DMS114 treated with DMSO at 0.1 percent for 48 hours (cell line): ENCODE results near the gene SLC25A47.
"Not testable (repeated sequence)": the region's sequence is repeated elsewhere in the genome, so short reads cannot be mapped to it uniquely, and the experiment has no call there.

Experiments
- DNase-seq: peaks from one replicate; lab custom pipeline; 2025; ENCODE audit not compliant: unreplicated experiment; lab: John Stamatoyannopoulos, UW

The SLC25A47 gene

DNA sequence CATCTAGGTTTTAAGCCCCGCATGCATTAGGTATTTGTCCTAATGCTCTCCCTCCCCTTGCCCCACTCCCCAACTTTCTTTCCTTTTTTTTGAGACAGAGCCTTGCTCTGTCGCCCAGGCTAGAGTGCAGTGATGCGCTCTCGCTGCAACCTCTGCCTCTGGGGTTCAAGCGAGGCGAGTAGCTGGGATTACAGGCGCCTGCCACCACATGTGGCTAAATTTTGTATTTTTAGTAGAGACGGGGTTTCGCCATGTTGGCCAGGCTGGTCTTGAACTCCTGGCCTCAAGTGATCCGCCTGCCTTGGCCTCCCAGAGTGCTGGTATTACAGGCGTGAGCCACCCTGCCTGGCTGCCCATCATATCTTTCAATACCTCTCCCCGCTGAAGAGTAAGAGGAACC is 19.7 kb downstream of the SLC25A47 start:
- not testable (repeated sequence) for DNase-seq

DNA sequence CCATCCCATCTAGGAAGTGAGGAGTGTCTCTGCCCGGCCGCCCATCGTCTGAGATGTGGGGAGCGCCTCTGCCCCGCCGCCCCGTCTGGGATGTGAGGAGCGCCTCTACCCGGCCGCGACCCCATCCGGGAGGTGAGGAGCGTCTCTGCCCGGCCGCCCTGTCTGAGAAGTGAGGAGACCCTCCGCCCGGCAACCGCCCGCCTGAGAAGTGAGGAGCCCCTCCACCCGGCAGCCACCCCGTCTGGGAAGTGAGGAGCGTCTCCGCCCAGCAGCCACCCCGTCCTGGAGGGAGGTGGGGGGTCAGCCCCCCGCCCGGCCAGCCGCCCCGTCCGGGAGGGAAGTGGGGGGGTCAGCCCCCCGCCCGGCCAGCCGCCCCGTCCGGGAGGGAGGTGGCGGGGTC is 21.5 kb downstream of the SLC25A47 start:
- DNase-seq, result not testable (repeated sequence)

DNA sequence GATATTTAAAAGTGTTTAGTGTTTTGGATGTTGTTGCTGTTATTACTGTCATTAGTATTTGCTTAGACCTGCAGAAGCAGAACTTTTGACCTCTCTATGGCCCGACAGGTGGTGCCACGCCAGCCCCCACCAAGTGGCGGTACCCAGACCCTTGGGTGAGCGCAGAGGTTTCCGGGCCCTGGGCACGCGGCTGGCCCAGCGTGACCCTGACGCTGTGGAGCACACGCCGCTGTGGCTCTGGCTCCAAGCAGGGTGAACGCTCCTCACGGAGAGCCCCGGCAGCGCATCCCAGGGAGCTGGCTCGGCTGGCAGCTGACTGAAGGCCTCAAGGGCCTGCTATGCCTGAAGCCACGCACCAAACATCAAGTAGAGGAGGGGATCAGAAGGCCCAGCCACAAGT is 22.6 kb downstream of the SLC25A47 start:
- DNase-seq, result no peak

DNA sequence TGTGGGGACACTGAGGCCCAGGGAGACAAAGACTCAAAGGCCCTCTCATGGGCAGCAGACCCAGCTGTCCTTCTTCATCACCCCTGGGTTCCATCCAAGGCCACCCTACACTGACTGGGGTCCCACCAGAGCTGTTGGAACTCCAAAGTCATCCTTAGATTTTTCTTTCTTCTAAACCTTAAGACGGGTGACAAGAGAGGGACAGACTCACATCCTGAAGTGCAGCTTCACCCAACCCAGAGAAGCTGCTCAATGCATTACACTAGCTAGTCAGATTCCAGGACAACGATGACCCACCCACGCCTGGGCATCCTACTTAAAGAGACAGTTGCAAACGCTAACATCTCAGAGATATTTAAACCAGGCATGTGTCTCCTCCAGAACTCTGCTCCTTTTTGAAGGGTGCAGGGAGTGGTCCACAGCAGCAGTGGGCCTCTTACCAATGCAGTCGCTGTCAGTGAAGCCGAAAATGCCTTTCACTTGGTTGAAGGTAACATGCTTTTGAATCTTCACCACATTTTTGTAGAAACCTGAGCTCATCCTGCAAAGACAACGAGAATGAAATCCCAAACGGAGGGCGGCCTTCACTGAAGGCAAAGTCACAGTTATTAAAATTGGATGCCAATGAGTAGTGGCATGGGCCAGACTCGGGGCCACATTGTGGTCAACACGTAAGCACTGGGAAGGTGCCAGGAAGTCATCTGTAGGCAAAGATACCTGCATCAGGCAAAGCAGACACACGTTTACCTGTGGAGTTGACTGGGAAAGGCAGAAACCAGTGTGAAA is 23.4 kb downstream of the SLC25A47 start:
- DNase-seq, result no peak

DNA sequence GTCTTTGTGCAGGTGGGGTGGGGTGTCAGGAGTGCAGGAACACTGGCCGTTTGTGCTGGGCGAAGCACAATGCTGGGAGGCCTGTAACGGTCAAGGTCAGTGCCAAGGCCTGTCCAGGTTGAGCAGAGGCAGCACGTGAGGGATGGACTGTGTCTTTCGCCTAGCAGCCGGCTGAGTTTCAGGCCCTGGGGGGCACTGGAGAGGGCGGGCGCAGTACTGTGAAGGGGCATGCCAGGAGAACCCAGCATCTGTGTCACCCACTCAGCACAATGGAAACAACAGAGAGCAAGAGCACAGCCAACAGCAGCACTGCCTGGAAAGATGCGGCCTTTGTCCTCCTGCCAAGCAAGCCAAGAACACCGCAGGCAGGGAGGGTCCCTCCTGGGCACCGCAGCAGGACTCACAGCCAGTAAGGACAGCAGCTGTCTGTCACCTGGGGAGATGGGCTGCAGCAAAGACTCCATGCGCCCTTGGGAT is 25.2 kb downstream of the SLC25A47 start:
- DNase-seq, result no peak

DNA sequence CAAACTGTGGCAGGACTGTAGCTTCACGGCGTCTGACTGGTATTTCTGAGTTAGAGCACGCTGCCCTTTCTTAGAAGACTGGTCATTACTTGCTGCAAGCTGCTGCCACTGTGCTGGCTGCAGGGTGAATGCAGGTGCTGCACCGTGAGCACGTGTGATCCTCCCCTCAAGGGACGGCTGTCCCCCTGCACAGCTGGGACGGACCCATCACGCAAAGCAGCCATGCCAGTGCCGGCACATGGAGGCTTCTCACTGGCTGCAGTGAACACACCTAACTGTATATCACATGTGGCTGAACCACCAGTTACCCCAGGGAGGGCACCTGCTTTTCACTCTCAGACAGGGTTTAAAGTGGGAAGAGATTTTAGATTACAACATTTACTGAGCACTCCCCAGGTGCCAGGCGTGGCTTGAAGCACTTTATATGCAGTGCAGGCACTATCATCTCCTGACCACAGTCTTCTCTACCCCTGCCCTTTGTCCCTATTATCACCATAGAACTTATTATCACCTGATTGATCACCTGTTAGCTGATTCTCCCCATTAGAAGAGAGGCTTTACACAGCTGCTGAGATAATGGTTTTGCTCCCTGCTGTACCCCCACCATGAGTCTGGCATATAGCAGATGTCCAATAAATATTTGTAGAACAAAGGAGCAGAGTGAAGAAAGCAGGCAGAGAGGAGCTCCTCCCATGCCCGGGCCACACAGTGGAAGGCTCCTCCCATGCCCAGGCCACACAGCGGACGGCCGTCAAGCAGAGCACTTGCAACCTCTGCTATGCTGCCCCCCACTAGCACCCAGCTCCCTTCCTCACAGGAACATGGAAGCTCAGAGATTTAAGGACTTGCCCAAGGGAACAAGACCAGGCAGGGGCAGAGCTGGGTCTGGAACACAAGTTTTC is 25.9 kb downstream of the SLC25A47 start:
- no peak for DNase-seq

DNA sequence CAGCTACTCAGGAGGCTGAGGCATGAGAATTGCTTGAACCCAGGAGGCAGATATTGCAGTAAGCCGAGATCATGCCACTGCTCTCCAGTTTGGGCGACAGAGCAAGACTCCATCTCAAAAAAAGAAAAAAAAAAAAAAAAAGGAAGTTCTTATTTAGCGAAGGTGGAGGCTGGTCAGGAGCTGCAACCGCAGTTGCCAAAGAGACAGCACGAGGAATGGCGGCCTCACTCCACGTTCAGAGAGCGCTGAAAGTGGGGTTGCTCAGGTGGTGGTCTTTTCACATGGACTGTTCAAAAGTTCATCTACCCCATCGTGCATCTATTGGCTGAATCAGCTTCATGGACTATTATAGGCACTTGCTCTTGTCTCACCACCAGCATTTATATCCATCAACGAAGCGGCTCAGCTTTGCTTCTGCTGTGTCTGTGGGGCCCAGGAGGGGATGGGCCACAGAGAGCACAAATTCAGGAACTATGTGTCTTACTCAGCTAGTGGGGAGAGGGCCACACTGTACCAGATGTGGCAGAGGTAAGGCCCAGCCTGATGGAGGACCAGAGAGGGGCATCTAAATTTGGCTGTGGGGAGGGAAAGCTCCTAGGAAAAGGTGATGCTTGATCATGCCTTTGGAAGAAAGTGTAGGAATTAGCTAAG is 27.3 kb downstream of the SLC25A47 start:
- no peak for DNase-seq

DNA sequence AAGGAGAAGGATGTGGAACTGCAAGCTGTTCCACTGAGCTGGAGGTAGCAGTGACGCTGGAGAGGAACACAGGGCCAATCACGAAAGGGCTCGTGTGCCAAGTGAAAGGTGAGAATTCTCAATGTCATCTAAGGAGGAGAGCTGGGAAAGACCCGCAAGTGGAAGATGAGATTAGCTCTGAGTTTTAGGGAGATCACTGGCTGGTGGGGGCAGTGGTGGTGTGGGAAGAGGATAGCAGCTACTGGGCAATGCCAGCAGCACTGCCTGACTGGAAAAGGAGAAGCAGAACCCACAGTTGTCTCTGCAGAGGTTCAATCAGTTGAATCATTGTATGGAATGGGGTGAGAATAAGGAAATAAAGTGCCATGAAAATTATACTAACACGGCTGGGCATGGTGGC is 27.8 kb downstream of the SLC25A47 start:
- no peak for DNase-seq

DNA sequence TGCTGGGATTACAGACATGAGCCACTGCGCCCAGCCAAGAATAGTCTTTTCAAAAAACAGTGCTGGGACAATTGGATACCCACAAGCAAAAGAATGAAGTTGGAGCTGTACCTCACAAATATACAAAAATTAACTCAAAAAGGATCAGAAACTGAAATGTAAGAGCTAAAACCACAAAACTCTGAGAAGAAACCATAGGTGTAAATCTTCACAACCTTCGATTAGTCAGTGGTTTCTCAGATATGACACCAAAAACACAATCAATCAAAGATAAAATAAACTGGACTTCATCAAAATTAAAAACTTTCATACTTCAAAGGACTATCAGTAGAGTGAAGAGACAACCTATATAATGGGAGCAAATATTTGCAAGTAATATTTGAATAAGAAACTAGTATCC is 35.3 kb downstream of the SLC25A47 start:
- no peak for DNase-seq

DNA sequence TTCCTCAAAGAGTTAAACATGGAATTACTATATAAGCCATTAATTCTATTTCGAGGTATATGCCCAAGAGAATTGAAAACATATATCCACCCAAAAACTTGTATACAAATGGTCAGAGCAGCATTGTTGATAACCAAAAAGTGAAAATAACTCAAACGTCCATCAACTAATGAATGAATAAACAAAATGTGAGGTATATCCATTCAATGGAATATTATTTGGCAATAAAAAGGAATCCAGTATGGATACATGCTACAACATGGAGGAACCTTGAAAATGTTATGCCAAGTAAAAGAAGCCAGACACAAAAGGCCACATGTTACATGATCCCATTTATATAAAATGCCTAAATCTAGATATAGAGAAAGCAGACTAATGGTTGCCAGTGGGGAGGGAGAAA is 36.0 kb downstream of the SLC25A47 start:
- DNase-seq, result no peak

DNA sequence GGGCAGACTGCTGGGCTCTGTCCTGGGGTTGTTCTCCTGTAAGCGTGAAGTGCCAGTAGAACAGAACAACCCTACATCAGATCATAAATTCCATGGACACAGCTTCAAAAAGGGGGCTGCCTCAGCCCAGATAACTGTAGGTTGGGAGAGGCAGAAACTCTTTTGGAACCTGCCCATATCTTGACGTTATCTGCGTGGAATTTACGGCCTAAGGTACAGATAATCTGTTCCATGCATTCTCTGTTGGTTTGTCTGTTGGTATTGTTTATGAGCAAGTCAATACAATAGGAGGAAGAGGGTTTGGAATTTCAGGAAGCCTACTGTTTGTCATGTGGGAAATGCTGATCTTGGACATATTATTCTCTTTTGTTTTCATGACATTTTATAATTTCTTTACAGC is 36.7 kb downstream of the SLC25A47 start:
- no peak for DNase-seq

DNA sequence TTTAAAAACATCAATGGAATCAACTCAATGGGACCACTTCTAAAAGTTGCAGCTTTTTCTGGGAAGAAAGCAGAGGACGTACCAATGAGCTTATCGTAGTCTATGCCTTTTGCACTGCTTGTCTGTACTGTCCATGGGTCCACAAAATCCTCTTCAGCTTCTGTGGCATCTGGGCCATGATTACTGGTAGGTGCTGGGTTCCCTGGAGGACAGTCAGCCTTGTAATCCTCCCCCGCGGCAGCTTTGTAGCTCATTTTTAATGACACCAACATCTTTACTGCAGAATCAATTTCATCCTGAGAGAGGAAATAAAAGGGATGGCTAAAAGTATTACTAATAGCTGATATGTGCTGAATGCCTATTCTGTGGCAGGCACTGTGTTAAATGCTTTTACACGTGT is 38.5 kb downstream of the SLC25A47 start:
- no peak for DNase-seq

DNA sequence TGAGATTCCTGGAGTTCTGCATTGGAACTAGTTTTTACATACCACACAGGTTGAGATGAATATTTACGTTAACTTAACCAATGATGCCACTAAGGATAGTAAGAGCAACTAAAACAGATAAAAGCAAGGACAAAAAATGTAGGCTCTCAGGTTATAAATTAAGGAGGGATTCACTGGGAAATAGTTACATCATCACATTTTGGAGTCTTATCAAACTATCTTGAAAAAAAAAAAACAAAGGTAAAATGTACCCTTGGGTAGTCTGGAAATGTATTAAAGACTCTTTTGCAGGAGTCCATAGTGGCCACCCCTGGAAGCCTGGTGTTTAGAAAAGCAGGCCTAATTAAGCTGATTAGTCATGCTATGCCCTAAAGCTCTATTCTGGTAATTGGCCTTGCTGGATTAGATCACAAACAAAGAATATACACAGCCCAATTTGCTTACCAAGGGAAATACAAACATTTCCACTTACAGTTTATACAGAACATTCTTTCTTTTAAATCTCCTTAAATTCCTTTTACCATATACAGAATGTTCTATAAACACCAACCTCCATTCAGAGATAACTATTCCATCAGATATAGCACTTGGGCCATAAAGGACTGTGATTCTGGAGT is 39.3 kb downstream of the SLC25A47 start:
- no peak for DNase-seq

DNA sequence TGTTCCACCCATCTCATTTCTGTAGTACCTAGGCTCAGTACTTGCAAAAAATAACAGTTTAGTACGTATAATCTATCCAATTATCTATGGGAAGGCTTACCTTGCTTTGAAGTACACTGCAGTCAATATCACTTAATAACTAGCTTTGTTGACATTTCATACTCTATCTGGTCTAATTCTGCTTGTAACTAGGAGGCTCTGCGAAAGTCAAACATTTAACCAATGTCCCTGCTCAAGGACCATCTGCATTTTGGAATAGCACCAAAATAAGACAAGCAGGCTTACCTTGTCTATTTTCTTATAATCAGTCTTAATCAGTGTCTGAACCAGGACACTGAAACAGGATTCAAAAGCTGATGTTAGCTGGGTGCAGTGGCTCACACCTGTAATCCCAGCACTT is 39.9 kb downstream of the SLC25A47 start:
- DNase-seq, result no peak

DNA sequence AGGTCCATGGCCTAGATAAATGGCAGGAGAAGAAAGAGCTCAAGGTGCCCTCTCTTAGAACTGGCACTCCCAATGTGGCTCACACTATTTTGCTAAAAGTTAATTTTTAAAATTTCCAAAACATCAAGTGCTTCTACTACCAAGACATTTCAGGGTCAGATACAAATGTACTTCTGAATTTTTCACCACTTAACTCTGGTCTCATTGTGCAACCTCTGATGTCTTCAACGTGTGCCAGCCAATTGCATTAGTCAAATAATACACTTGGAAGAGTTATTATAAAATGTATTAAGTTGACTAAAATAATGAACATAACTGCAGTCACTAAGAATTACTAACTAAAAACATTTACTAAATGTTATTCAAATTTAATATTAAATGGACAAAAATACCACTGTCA is 41.3 kb downstream of the SLC25A47 start:
- DNase-seq, result no peak

DNA sequence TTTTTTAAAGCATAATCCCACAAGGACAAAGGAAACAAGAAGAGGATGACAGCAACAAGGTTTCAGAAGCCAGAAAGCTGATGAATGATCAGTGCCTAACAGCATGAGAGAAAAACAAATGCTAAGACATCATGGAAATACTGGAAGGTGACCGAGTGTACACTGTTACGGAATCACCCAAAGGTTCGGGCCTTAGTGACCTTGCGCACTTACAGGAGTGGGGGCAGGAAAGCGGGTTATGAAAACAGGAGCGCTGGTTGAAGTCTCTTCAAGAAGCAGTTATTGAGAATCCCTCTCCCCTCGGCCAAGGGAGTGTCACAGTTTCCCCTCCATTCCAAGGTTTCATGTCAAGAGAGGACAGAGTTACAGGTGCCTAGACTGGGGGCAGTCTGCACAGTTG is 42.6 kb downstream of the SLC25A47 start:
- no peak for DNase-seq

DNA sequence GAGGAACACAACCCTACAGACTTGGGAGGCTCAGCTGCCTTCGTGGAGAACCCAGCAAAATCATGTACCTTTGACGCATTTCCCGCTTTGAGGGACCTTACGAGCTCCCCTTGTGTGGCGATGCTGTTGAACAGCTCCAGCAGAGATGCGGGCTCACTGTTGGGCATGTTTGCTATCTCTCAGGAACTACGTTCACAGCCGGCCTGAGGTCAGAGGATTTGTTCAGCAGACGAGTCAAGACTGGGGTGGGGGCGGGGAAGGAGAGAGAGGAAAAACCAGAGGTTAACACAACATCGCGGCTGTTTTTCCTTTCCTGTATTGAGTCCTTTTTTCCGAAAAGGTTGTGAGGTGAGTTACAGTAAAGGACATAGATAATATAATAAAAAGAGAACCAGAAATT is 45.9 kb downstream of the SLC25A47 start:
- DNase-seq, result no peak

DNA sequence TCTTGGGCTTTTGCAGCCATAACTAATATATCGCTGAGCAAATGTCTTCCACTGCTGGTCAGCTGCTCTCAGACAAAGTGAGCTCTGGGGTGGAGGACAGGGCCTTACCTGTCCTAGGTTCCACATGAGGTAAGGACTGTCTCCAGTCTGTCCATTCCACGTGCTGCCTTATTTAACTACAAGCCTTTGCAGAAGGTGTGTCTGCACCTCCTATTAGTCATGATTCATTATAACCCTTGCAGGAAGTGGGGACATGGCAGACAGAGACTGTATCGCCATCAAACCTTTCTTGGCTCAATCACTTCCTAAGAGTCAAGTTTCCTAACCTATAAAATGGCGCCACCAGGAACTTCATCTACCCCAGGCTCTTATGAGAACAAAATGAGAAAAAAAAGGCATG is 46.9 kb downstream of the SLC25A47 start:
- no peak for DNase-seq

DNA sequence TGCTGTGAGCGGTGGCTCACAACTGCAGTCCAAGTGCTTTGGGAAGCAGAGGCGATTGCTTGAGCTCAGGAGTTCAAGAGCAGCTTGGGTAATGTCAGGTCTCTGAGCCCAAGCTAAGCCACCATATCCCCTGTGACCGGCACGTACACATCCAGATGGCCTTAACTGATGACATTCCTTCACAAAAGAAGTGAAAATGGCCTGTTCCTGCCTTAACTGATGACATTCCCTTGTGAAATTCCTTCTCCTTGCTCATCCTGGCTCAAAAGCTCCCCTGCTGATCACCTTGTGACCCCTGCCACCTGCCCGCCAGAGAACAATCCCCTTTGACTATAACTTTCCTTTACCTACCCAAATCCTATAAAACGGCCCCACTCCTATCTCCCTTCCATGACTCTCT is 48.6 kb downstream of the SLC25A47 start:
- no peak for DNase-seq

DNA sequence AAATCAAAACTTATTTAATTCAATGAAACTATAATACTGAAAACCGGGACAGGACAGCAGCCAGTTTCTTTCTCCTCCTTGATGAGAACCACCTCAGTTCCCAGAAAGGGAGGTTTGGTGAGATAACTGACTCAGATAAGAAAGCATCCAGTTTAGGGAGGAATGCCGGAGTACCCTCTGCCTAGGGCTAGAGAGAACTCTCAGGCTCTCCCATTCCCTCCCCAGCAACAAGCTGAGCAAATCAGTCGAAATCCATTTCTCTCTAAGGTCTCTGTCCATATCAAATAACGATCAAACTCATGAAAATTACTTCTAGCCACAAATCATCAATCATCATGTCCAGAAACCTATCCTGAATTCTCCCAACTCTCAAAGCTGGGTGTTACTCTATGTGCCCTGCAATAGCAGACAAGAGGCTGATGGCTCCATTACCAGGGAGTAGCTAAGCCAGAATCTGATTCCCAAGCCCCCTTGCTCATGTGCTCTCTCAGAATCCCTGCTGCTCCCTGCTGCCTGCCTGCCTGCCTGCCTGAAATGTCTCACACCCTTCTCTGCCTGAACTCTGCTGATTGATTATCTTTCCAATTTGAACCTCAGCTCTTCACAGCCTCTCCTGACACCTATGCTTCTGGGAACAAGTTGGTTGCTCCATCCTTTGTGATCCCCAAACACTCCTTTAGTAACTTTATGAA is 49.4 kb downstream of the SLC25A47 start:
- DNase-seq, result no peak

DNA sequence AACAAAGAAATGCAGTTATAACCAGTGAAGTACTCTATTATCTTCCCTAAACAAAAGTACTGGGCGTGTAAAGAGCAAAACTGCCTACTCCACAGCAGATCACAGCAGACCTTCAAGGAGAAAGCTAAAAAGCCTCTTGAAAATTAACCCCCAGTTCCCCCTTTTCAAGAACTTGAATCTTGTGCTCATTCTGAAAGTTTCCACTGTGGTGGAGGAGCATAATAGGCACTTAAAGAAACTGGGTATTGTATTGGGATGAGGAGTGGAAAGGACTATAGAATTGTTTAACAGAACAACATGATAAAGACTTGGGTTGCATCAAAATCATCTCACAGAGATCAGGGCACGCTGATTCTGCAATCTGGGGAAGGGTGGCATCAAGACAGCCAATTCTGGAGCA is 51.1 kb downstream of the SLC25A47 start:
- no peak for DNase-seq
